Natural killer cell (primary cell): ENCODE measurements around the gene PYGM. TPM values are rescaled to one million over a fixed set of nuclear protein-coding genes. Genes with fewer than 3 reads are reported as not detected.

ENCODE experiments used
- ATAC-seq, 3 donors: fragments of 150-1000 bp in 2 of 3; fragments of 200-7000 bp in 1 of 3; cut with Tn5 transposase; 1 replicate in 1 of 3; 2 replicates in 2 of 3; pipeline ENCODE4 v1.10.0; 2021; ENCODE audit warnings: mild to moderate bottlenecking in 2 of 3, moderate library complexity in 2 of 3
- DNase-seq, 2 donors: peaks; one replicate each; pipeline versions ENCODE4 v3.0.0 to v3.0.0-alpha.2; 2013 to 2021; ENCODE audit warnings: mixed read lengths in 1 of 2
- H3K27ac ChIP-seq: one replicate; pipeline ENCODE4 v1.5.1; 2013; ENCODE audit warnings: mild to moderate bottlenecking, low read length
- H3K27me3 ChIP-seq: one replicate; pipeline ENCODE4 v1.6.1; 2013; ENCODE audit warnings: low read length; ENCODE audit not compliant: control insufficient read depth, insufficient read depth
- H3K36me3 ChIP-seq: one replicate; pipeline ENCODE4 v1.6.1; 2013; ENCODE audit warnings: low read length; ENCODE audit not compliant: control insufficient read depth, insufficient read depth
- H3K4me1 ChIP-seq: one replicate; pipeline ENCODE4 v1.6.1; 2013; ENCODE audit warnings: low read length; ENCODE audit not compliant: control insufficient read depth, insufficient read depth
- H3K4me3 ChIP-seq: one replicate; pipeline ENCODE4 v1.5.1; 2013; ENCODE audit warnings: low read length
- H3K9me3 ChIP-seq: one replicate; pipeline ENCODE4 v1.6.1; 2013; ENCODE audit warnings: low read length; ENCODE audit not compliant: control insufficient read depth, insufficient read depth
- H3K27ac Mint-ChIP-seq, 2 donors: one replicate each; pipeline ENCODE4 v1.8.0; 2022; ENCODE audit warnings: mild to moderate bottlenecking in 2 of 2, mixed read lengths in 2 of 2, moderate library complexity in 1 of 2
- H3K27me3 Mint-ChIP-seq, 2 donors: one replicate each; pipeline ENCODE4 v1.8.0; 2022; ENCODE audit warnings: low read depth in 2 of 2, mixed read lengths in 2 of 2
- H3K36me3 Mint-ChIP-seq: one replicate; pipeline ENCODE4 v1.8.0; 2022; ENCODE audit warnings: mixed read lengths
- H3K4me1 Mint-ChIP-seq, 2 donors: one replicate each; pipeline ENCODE4 v1.8.0; 2022; ENCODE audit warnings: mixed read lengths in 2 of 2
- H3K4me3 Mint-ChIP-seq: one replicate; pipeline ENCODE4 v1.8.0; 2022; ENCODE audit warnings: mild to moderate bottlenecking, moderate library complexity, mixed read lengths
- H3K9me3 Mint-ChIP-seq, 2 donors: one replicate each; pipeline ENCODE4 v1.8.0; 2022; ENCODE audit warnings: mixed read lengths in 2 of 2
- CTCF ChIP-seq: fragments of 200-600 bp; IDR thresholded peaks from one replicate; pipeline ENCODE4 v1.8.0; 2022; ENCODE audit warnings: antibody characterized with exemption
- WGBS: methylation state at CpG from one replicate; pipeline ENCODE4 v1.1.7; 2013; ENCODE audit warnings: missing lambda C conversion rate; ENCODE audit not compliant: insufficient coverage; 5-methylcytosine and 5-hydroxymethylcytosine counted together
- intact Hi-C: fragments of 100-400 bp; cut with micrococcal nuclease; formaldehyde crosslinking; loops from one replicate; pipeline ENCODE4 v1.14.2; 2022
- total RNA-seq, 4 donors: library from RNA; stranded (reverse); fragments of 120-200 nt in 1 of 4; gene quantifications; one replicate each; pipeline versions ENCODE4 v1.2.3 to v1.2.4, GENCODE V29; 2013 to 2022

PYGM gene
- total RNA-seq, 3 donors from 2014 or later (not counting 1 experiment from before 2014, with no cell fraction given) = 4.1 to 8.4 (median 6.1) TPM

GRCh38 chr11:64720640-64721358 lies 39.0 kb downstream of the PYGM start:
- Mint-ChIP-seq H3K9me3 (no peaks in the 10 kb centered on the region), H3K27ac (no peak overlapping the region), H3K4me1 (peaks cover 8 to 29% of the 10 kb centered on the region in 2 donors)

DNA sequence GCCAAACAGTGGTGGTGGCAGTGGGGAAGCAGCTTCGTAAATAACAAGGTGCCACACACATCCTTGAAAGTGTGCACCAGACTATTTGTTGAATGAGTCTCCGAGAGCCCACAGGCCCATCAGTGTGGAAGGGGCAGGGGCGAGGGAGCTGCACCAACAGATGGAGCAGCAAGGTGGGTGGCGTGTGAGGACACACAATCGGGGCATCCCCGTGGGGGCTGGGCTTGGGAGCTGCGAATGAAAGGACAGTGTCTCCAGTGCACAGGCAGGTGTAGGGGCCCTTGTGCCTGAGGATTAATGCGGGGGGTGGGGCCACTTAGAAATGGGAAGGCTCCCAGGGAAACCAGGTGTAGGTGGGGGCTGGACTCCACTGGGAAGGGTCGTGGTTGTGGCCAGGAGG lies 39.6 kb downstream of the PYGM start:
- no peak for TF ChIP-seq CTCF
- WGBS = 84% methylated on average over 9 of the region's 9 CpGs
- H3K4me3 Mint-ChIP-seq = no peak overlapping the region

More at GRCh38 chr11:64720640-64721358, 39.0 kb downstream of the PYGM start:
- peaks cover 8% of the 10 kb centered on the region for H3K27me3 ChIP-seq
- no peaks in the 10 kb centered on the region for H3K36me3 Mint-ChIP-seq
- 87% methylated on average over 12 of the region's 12 CpGs for WGBS
- no peak overlapping the region for H3K4me3 Mint-ChIP-seq
- intact Hi-C loops = loop anchor here (5.0 kb wide), 2 partner anchors 228 to 273 kb away; no protein-coding TSS in a partner anchor
- H3K4me3 ChIP-seq = no peak overlapping the region
- no peaks in the 10 kb centered on the region for H3K9me3 ChIP-seq
- peaks cover 9 to 41% of the 10 kb centered on the region in 2 donors for H3K27me3 Mint-ChIP-seq
- no peak overlapping the region for H3K27ac ChIP-seq
- H3K4me1 ChIP-seq = peaks cover 16% of the 10 kb centered on the region
- no peak for ATAC-seq
- no peak for TF ChIP-seq CTCF
- H3K36me3 ChIP-seq = no peaks in the 10 kb centered on the region
- no peak for DNase-seq

DNA sequence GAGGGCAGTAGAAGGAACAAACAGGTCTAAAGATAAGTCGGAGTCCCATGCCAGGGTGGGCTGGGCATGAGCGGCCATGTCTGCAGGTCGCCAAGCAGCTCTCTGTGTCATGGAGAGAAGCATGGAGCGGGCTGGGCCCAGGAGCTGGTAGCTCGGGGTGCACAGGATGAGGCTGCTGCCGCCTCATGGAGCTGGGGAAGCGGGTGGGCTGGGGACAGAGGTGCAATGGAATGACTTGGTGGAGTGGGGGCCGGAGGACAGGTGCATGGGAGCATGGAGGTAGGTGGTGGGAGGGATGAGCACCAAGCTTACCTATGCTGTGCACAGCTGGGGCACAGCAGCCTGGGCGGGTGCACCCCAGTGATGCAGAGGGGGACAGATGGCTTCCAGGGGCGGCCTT lies 40.4 kb downstream of the PYGM start:
- TF ChIP-seq CTCF = no peak
- no peak overlapping the region for H3K4me3 ChIP-seq
- H3K9me3 ChIP-seq = no peaks in the 10 kb centered on the region
- Mint-ChIP-seq H3K36me3 (no peaks in the 10 kb centered on the region), H3K4me1 (peaks cover 0 to 18% of the 10 kb centered on the region in 2 donors), H3K9me3 (no peaks in the 10 kb centered on the region), H3K4me3 (no peak overlapping the region), H3K27me3 (peaks cover 22 to 54% of the 10 kb centered on the region in 2 donors), H3K27ac (no peak overlapping the region)
- 90% methylated on average over 10 of the region's 10 CpGs for WGBS
- intact Hi-C loops = no loop called here
- DNase-seq = no peak
- no peak overlapping the region for H3K27ac ChIP-seq
- peaks cover 11% of the 10 kb centered on the region for H3K27me3 ChIP-seq
- H3K36me3 ChIP-seq = no peaks in the 10 kb centered on the region
- no peak for ATAC-seq
- H3K4me1 ChIP-seq = peaks cover 11% of the 10 kb centered on the region

More for the DNA sequence above, 39.6 kb downstream of the PYGM start:
- Histone ChIP-seq H3K36me3 (no peaks in the 10 kb centered on the region), H3K4me3 (no peak overlapping the region), H3K4me1 (peaks cover 16% of the 10 kb centered on the region), H3K27ac (no peak overlapping the region), H3K27me3 (peaks cover 8% of the 10 kb centered on the region), H3K9me3 (no peaks in the 10 kb centered on the region)
- ATAC-seq (no peak), DNase-seq (no peak)
- H3K36me3 Mint-ChIP-seq = no peaks in the 10 kb centered on the region
- no peaks in the 10 kb centered on the region for H3K9me3 Mint-ChIP-seq
- H3K27me3 Mint-ChIP-seq = peaks cover 14 to 46% of the 10 kb centered on the region in 2 donors
- H3K4me1 Mint-ChIP-seq = peaks cover 6 to 23% of the 10 kb centered on the region in 2 donors
- H3K27ac Mint-ChIP-seq = no peak overlapping the region
- intact Hi-C loops = loop anchor here (5.0 kb wide), 2 partner anchors 228 to 273 kb away; no protein-coding TSS in a partner anchor

DNA sequence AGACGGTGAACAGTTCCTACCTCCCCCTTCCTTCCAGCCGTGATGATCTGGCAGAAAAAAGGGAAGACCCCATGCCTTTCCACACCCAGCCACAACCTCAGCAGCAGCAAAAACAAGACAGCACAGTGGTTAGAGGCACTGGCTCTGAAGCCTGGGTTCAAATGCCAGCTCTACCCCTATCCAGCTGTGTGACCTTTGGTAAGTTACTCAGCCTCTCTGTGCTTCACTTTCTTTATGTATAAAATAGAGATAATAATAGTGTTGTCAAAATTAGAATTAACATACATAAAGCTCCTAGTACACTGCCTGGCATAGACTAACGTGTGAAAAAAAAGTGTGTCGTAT lies 41.0 kb downstream of the PYGM start:
- intact Hi-C loops = no loop called here
- H3K4me3 Mint-ChIP-seq = no peak overlapping the region
- no peak for ATAC-seq
- peaks cover 7% of the 10 kb centered on the region for H3K4me1 ChIP-seq
- no peak for DNase-seq
- H3K36me3 Mint-ChIP-seq = no peaks in the 10 kb centered on the region
- WGBS = 72% methylated on average over 4 of the region's 4 CpGs
- peaks cover 28 to 60% of the 10 kb centered on the region in 2 donors for H3K27me3 Mint-ChIP-seq
- TF ChIP-seq CTCF = no peak
- no peak overlapping the region for H3K27ac ChIP-seq
- peaks cover 17% of the 10 kb centered on the region for H3K27me3 ChIP-seq
- H3K27ac Mint-ChIP-seq = no peak overlapping the region
- H3K36me3 ChIP-seq = no peaks in the 10 kb centered on the region
- no peaks in the 10 kb centered on the region for H3K9me3 ChIP-seq
- H3K9me3 Mint-ChIP-seq = no peaks in the 10 kb centered on the region
- peaks cover 0 to 21% of the 10 kb centered on the region in 2 donors for H3K4me1 Mint-ChIP-seq
- no peak overlapping the region for H3K4me3 ChIP-seq
